SK-N-SH (cell line): Measurements from ENCODE around the gene ATL1. TPM values are rescaled to one million over a fixed set of nuclear protein-coding genes. Genes with fewer than 3 reads are reported as not detected.
A peak's percentile ranks its signal among the peaks of the same experiment; 100 is the strongest.

Experiments
- CTCF ChIA-PET: fragments of 300-600, 350-600 bp; formaldehyde crosslinking; extraction: SDS; loops from one replicate; lab custom pipeline; 2021; lab: Yijun Ruan, JAX
- POLR2A ChIA-PET: fragments of 350-600 bp; sonication (Branson Sonifier 250); formaldehyde crosslinking; extraction: SDS; loops from one replicate; lab custom pipeline; 2020; ENCODE audit warnings: antibody characterized with exemption, inconsistent platforms; lab: Yijun Ruan, JAX
- DNase-seq: peaks from one replicate; pipeline ENCODE4 v3.0.0; 2012
- H2AFZ ChIP-seq: fragments of 200-600 bp; sonication (generic); 2 replicates; pipeline ENCODE4 v1.8.1; 2016; ENCODE audit warnings: antibody characterized with exemption, mild to moderate bottlenecking, low read depth
- H3F3A ChIP-seq: fragments of 200-600 bp; sonication (generic); replicated peaks from 2 replicates; pipeline ENCODE3; 2016; ENCODE audit warnings: antibody characterized with exemption, mild to moderate bottlenecking; ENCODE audit not compliant: insufficient read depth
- H3K27ac ChIP-seq, 2 experiments: fragments of 200-500 bp in 1 of 2; fragments of 200-600 bp in 1 of 2; sonication (Bioruptor generic) in 1 of 2; sonication (generic), shearing (Covaris generic) in 1 of 2; 2 replicates each; pipeline versions ENCODE4 v1.5.1 to v1.6.1; 2014 to 2016; ENCODE audit warnings: low read depth in 2 of 2, inconsistent platforms in 1 of 2, low read length in 1 of 2, mild to moderate bottlenecking in 1 of 2, mixed read lengths in 1 of 2
- H3K27me3 ChIP-seq: fragments of 200-600 bp; sonication (generic), shearing (Covaris generic); 2 replicates; pipeline ENCODE4 v1.6.1; 2016; ENCODE audit warnings: mixed run types; ENCODE audit not compliant: insufficient read depth
- H3K36me3 ChIP-seq, 2 experiments: fragments of 200-500 bp in 1 of 2; fragments of 200-600 bp in 1 of 2; sonication (Bioruptor generic) in 1 of 2; sonication (generic) in 1 of 2; replicated peaks in 1 of 2; 2 replicates each; pipeline versions ENCODE3 to v1.5.1; 2014 to 2016; ENCODE audit warnings: low read length in 1 of 2, mild to moderate bottlenecking in 1 of 2; ENCODE audit not compliant: insufficient read depth in 2 of 2, control insufficient read depth in 1 of 2
- H3K4me1 ChIP-seq, 2 experiments: fragments of 200-500 bp in 1 of 2; fragments of 200-600 bp in 1 of 2; sonication (Bioruptor generic) in 1 of 2; sonication (generic), shearing (Covaris generic) in 1 of 2; 2 replicates each; pipeline versions ENCODE4 v1.5.1 to v1.6.1; 2014 to 2016; ENCODE audit warnings: low read depth in 1 of 2, low read length in 1 of 2, mixed run types in 1 of 2; ENCODE audit not compliant: insufficient read depth in 2 of 2, control insufficient read depth in 1 of 2
- H3K4me2 ChIP-seq: fragments of 200-600 bp; sonication (generic), shearing (Covaris generic); 2 replicates; pipeline ENCODE4 v1.6.1; 2017; ENCODE audit warnings: mixed run types
- H3K4me3 ChIP-seq, 2 experiments: fragments of 200-500 bp in 1 of 2; fragments of 200-600 bp in 1 of 2; sonication (Bioruptor generic) in 1 of 2; sonication (generic), shearing (Covaris generic) in 1 of 2; 2 replicates each; pipeline versions ENCODE4 v1.5.1 to v1.8.1; 2014 to 2016; ENCODE audit warnings: low read depth in 2 of 2, inconsistent platforms in 1 of 2, low read length in 1 of 2, mild to moderate bottlenecking in 1 of 2, mixed read lengths in 1 of 2, moderate library complexity in 1 of 2
- H3K79me2 ChIP-seq: fragments of 200-600 bp; sonication (generic); 2 replicates; pipeline ENCODE4 v1.8.1; 2017; ENCODE audit warnings: mild to moderate bottlenecking; ENCODE audit not compliant: insufficient read depth
- H3K9ac ChIP-seq: fragments of 200-600 bp; sonication (generic); 2 replicates; pipeline ENCODE4 v1.6.1; 2017; ENCODE audit warnings: mixed run types
- H3K9me2 ChIP-seq: fragments of 200-600 bp; sonication (generic); 2 replicates; pipeline ENCODE4 v1.6.1; 2017; ENCODE audit warnings: mixed run types
- H3K9me3 ChIP-seq: fragments of 200-600 bp; sonication (generic); 2 replicates; pipeline ENCODE4 v1.6.1; 2017; ENCODE audit warnings: mixed run types, mild to moderate bottlenecking, moderate library complexity
- H4K20me1 ChIP-seq: fragments of 200-600 bp; sonication (generic); 2 replicates; pipeline ENCODE4 v1.6.1; 2017; ENCODE audit warnings: mild to moderate bottlenecking, mixed run types; ENCODE audit not compliant: insufficient read depth
- CTCF ChIP-seq: fragments of 200-600 bp; sonication (generic); IDR thresholded peaks from 2 replicates; pipeline ENCODE4 v1.6.1; 2017; ENCODE audit warnings: antibody characterized with exemption, mild to moderate bottlenecking, moderate library complexity
- ELF1 ChIP-seq: IDR thresholded peaks from 2 replicates; pipeline ENCODE4 v1.4.0; 2012
- EP300 ChIP-seq, 2 experiments: IDR thresholded peaks; 2 replicates each; pipeline versions ENCODE4 v1.4.0 to v1.6.1; 2012; ENCODE audit warnings: borderline replicate concordance in 1 of 2, low read depth in 1 of 2, low read length in 1 of 2
- EZH2phosphoT487 ChIP-seq: fragments of 200-600 bp; sonication (generic); IDR thresholded peaks from 2 replicates; pipeline ENCODE4 v1.6.1; 2017; ENCODE audit warnings: low read depth, mixed run types, mild to moderate bottlenecking, antibody characterized with exemption, moderate library complexity, borderline replicate concordance
- FOSL2 ChIP-seq: IDR thresholded peaks from 2 replicates; pipeline ENCODE4 v1.4.0; 2012; ENCODE audit warnings: low read depth, mild to moderate bottlenecking, moderate library complexity, borderline replicate concordance
- FOXM1 ChIP-seq: IDR thresholded peaks from 2 replicates; pipeline ENCODE4 v1.4.0; 2012; ENCODE audit warnings: low read depth, mild to moderate bottlenecking
- GATA2 ChIP-seq: sonication (generic); formaldehyde crosslinking; IDR thresholded peaks from 2 replicates; pipeline ENCODE4 v1.5.0; 2020; ENCODE audit warnings: mild to moderate bottlenecking, missing genetic modification reagents
- IRF3 ChIP-seq: fragments of 150-350 bp; IDR thresholded peaks from 2 replicates; pipeline ENCODE4 v1.6.1; 2016; ENCODE audit warnings: mild to moderate bottlenecking, low read depth, low read length
- JUND ChIP-seq: IDR thresholded peaks from 2 replicates; pipeline ENCODE4 v1.4.0; 2012
- MAX ChIP-seq: IDR thresholded peaks from 2 replicates; pipeline ENCODE4 v1.4.0; 2012; ENCODE audit warnings: low read depth
- MEF2A ChIP-seq: IDR thresholded peaks from 2 replicates; pipeline ENCODE4 v1.4.0; 2012; ENCODE audit warnings: low read depth, borderline replicate concordance
- MXI1 ChIP-seq: IDR thresholded peaks from 2 replicates; pipeline ENCODE4 v1.6.1; 2012; ENCODE audit warnings: mild to moderate bottlenecking, low read depth, low read length, improper control_type of control experiment
- NRF1 ChIP-seq: IDR thresholded peaks from 2 replicates; pipeline ENCODE4 v1.6.1; 2012; ENCODE audit warnings: low read depth, mild to moderate bottlenecking, low read length
- PBX3 ChIP-seq: IDR thresholded peaks from 2 replicates; pipeline ENCODE4; 2012
- RFX5 ChIP-seq: IDR thresholded peaks from 2 replicates; pipeline ENCODE4 v1.6.1; 2012; ENCODE audit warnings: mild to moderate bottlenecking, improper control_type of control experiment, low read length
- RXRA ChIP-seq: IDR thresholded peaks from 2 replicates; pipeline ENCODE4 v1.4.0; 2012; ENCODE audit warnings: low read depth, mild to moderate bottlenecking, borderline replicate concordance
- TCF12 ChIP-seq: IDR thresholded peaks from 2 replicates; pipeline ENCODE4 v1.4.0; 2012
- WGBS: methylation state at CpG from one replicate; pipeline ENCODE4 v1.1.6; 2017; ENCODE audit warnings: low lambda C conversion rate; 5-methylcytosine and 5-hydroxymethylcytosine counted together
- polyA plus RNA-seq, 3 experiments: library from polyadenylated mRNA; depleted of rRNA; stranded (reverse); fragments of >200 nt; gene quantifications; 2 replicates each; pipeline ENCODE4 v1.2.3, GENCODE V29; 2012

Gene ATL1
- polyA plus RNA-seq, 1 of the 3 experiments (the other 2 are of a cell fraction), result 7.3 TPM

GRCh38 chr14:50559990-50560930 lies at the start of gene ATL1 (continued):
- TF ChIP-seq EP300 (IDR thresholded peaks at IDR 0.05; ENCODE audit: borderline replicate concordance in 1 of 2, low read depth in 1 of 2, low read length in 1 of 2), result 0 out of 4 replicates have a peak, but pooled peaks of 1 of the 2 experiments have one; percentile 19

GRCh38 chr14:50510157-50510556 lies 49.8 kb upstream of the ATL1 start:
- Histone ChIP-seq H3K9me3 (no peaks in the 10 kb centered on the region), H3K79me2 (peaks cover 100% of the 10 kb centered on the region), H3K4me2 (no peak overlapping the region), H3K4me3 (no peak overlapping the region), H2AFZ (no peak overlapping the region), H3F3A (peaks cover 7% of the 10 kb centered on the region), H3K9me2 (no peaks in the 10 kb centered on the region), H3K27ac (no peak overlapping the region; a peak in 1 of 4 replicates), H3K9ac (no peak overlapping the region), H4K20me1 (peaks cover 77% of the 10 kb centered on the region), H3K4me1 (no peaks in the 10 kb centered on the region; a peak in 1 of 4 replicates), H3K36me3 (peaks cover 3 to 37% of the 10 kb centered on the region in 2 experiments), H3K27me3 (no peaks in the 10 kb centered on the region)
- TF ChIP-seq RXRA, result no peak
- no peak for TF ChIP-seq IRF3
- TF ChIP-seq PBX3, result no peak
- TF ChIP-seq EZH2phosphoT487, result no peak
- WGBS, result 97% methylated on average over 7 of the region's 7 CpGs
- ChIA-PET CTCF (interaction anchor here (0.7 kb wide), 1 partner anchor 12 kb away, joined by 3 read pairs; no protein-coding TSS in a partner anchor), POLR2A (no interaction called here)
- no peak for DNase-seq

GRCh38 chr14:50512463-50512862 lies 47.5 kb upstream of the ATL1 start:
- no peaks in the 10 kb centered on the region for H3K9me2 ChIP-seq
- peaks cover 92% of the 10 kb centered on the region for H4K20me1 ChIP-seq
- H3K9ac ChIP-seq, result no peak overlapping the region
- no peak overlapping the region for H3K27ac ChIP-seq
- POLR2A ChIA-PET, result no interaction called here
- DNase-seq, result no peak
- no peak overlapping the region for H2AFZ ChIP-seq
- H3K4me2 ChIP-seq, result no peak overlapping the region
- H3K79me2 ChIP-seq, result peaks cover 100% of the 10 kb centered on the region
- 99% methylated on average over 4 of the region's 4 CpGs for WGBS
- H3K4me3 ChIP-seq, result no peak overlapping the region
- no peaks in the 10 kb centered on the region for H3K9me3 ChIP-seq
- no peak for TF ChIP-seq ELF1
- TF ChIP-seq JUND, result no peak
- TF ChIP-seq NRF1, result no peak
- no peak for TF ChIP-seq CTCF
- no peak for TF ChIP-seq RXRA
- no peak for TF ChIP-seq EP300 (IDR thresholded peaks at IDR 0.05; ENCODE audit: borderline replicate concordance in 1 of 2, low read depth in 1 of 2, low read length in 1 of 2)
- no peak for TF ChIP-seq MEF2A
- no peak for TF ChIP-seq FOXM1
- no peak for TF ChIP-seq RFX5
- no peak for TF ChIP-seq GATA2
- no peak for TF ChIP-seq MAX
- no peak for TF ChIP-seq TCF12
- no peak for TF ChIP-seq FOSL2
- TF ChIP-seq MXI1, result no peak
- CTCF ChIA-PET, result no interaction called here
- H3F3A ChIP-seq, result peaks cover 7% of the 10 kb centered on the region
- no peaks in the 10 kb centered on the region for H3K27me3 ChIP-seq
- H3K4me1 ChIP-seq, result no peaks in the 10 kb centered on the region; a peak in 1 of 4 replicates
- H3K36me3 ChIP-seq, result peaks cover 3 to 45% of the 10 kb centered on the region in 2 experiments
